HG02885 (cell line): Measurements from ENCODE around the gene PVR.
"Not testable (repeated sequence)": the region's sequence is repeated elsewhere in the genome, so short reads cannot be mapped to it uniquely, and the experiment has no call there.

Source experiments
- ATAC-seq: cut with Tn5 transposase; IDR thresholded peaks from one replicate; pipeline ENCODE4 v1.9.1; 2021; ENCODE audit warnings: mild to moderate bottlenecking; ENCODE audit not compliant: unreplicated experiment, poor library complexity

PVR gene

GRCh38 chr19:44666852-44667556 lies 23.3 kb downstream of the PVR start:
- no peak for ATAC-seq

DNA sequence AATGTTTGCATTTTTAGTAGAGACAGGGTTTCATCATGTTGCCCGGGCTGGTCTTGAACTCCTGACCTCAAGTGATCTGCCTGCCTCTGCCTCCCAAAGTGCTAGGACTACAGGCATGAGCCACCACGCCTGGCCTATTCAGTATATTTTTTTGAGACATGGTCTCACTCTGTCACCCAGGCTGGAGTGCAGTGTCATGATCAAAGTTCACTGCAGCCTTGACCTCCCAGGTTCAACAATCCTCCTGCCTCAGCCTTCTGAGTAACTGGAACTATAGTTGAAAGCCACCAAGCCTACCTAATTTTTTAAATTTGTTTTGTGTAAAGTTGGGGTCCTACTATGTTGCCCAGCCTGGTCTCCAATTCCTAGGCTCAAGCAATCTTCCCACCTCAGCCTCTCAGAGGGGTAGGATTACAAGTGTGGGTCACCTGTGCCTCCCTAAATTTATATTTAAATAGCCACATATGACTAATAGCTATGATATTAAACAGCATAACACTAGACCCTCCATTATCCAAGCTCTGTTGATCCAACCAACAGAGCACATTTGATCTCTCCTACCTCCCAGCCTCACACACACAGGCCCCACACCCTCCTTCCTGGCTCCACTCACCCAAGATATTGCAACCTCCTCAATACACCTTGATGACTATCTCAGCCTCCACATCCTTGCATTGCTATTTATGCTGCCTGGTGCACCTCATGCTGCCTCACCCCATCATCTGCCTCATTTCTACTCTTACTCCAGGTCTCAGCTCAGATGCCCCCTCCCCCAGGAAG lies 25.5 kb downstream of the PVR start:
- no peak for ATAC-seq

DNA sequence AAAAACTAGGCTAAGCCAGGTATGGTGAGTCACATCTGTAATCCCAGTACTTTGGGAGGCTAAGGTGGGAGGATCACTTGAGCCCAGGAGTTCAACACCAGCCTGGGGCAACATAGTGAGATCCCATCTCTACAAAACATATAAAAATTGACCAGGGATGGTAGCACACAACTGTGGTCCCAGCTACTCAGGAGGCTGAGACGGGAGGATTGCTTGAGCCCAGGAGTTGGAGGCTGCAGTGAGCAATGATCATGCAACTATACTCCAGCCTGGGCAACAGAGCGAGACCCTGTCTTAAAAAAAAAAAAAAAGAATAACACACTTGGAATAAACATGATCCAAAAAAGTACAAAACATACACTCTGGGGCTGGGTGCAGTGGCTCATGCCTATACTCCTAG lies 26.3 kb downstream of the PVR start:
- not testable (repeated sequence) for ATAC-seq

GRCh38 chr19:44671400-44671799 lies 27.7 kb downstream of the PVR start, which contains the start of gene CEACAM19:
Gene CEACAM19 (plus strand): TSS chr19:44671482. CDS start chr19:44671932, 450 bp downstream.
- ATAC-seq: no peak

DNA sequence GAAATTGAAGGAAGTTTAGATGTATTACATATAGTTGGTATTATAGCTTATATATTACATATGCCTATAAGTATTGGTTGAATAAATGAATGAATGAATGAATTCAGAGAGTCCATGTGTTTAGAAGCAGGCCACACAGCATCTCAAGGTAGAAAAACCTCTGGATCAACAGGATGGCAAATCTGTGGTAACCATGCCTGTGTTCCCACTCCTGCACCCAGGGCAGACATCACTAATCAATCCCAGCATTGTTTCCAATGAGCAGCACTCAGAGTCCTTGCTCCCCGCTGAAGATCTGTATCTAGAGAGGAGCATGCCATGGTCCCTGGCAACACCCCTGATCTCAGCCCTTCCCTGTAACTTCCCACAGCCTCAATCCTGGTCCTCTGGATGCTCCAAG lies 28.5 kb downstream of the PVR start:
- ATAC-seq: no peak

DNA sequence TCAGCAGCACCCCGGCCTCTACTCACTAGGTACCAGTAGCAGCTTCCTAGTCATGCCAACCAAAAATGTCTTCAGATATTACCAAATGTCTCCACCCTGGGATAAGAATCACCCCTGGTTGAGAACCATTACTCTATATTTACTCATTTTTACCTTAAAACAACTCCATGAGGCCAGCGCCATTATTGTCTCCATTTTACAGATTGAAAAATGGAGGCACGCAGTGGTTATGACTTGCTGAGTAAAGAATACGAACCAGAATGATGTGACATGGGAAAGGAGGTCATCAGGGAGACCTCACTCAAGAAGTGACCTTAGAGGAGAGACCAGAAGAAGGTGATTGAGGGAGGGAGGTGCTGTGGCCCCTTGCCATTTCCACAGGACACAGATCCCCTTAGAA lies 29.8 kb downstream of the PVR start:
- ATAC-seq: no peak

DNA sequence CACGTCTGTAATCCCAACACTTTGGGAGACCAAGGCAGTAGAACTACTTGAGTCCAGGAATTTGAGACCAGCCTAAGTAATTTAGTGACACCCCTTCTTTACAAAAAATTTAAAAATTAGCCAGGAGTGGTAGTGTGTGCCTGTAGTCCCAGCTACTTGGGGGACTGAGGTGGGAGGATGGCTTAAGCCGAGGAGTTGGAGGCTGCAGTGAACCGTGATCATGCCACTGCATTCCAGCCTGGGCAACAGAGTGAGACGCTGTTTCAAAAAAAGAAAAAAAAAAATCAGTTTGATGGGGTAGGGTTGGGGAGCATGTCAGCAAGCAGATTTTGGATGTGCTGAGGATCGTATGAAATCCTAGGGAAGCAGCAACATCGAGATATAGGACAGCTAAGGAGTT lies 31.8 kb downstream of the PVR start:
- ATAC-seq: no peak

- ATAC-seq: no peak
These were observed 33.5 kb downstream of the PVR start for GRCh38 chr19:44677019-44677811.

GRCh38 chr19:44680536-44680935 lies 36.8 kb downstream of the PVR start:
- no peak for ATAC-seq

- no peak for ATAC-seq
These were observed 38.5 kb downstream of the PVR start for GRCh38 chr19:44681992-44682790.

- ATAC-seq: no peak
These were observed 39.1 kb downstream of the PVR start for GRCh38 chr19:44682807-44683206.

GRCh38 chr19:44683434-44684210 lies 39.9 kb downstream of the PVR start:
- ATAC-seq: no peak

- not testable (repeated sequence) for ATAC-seq
These were observed 40.7 kb downstream of the PVR start for GRCh38 chr19:44684396-44684795.

DNA sequence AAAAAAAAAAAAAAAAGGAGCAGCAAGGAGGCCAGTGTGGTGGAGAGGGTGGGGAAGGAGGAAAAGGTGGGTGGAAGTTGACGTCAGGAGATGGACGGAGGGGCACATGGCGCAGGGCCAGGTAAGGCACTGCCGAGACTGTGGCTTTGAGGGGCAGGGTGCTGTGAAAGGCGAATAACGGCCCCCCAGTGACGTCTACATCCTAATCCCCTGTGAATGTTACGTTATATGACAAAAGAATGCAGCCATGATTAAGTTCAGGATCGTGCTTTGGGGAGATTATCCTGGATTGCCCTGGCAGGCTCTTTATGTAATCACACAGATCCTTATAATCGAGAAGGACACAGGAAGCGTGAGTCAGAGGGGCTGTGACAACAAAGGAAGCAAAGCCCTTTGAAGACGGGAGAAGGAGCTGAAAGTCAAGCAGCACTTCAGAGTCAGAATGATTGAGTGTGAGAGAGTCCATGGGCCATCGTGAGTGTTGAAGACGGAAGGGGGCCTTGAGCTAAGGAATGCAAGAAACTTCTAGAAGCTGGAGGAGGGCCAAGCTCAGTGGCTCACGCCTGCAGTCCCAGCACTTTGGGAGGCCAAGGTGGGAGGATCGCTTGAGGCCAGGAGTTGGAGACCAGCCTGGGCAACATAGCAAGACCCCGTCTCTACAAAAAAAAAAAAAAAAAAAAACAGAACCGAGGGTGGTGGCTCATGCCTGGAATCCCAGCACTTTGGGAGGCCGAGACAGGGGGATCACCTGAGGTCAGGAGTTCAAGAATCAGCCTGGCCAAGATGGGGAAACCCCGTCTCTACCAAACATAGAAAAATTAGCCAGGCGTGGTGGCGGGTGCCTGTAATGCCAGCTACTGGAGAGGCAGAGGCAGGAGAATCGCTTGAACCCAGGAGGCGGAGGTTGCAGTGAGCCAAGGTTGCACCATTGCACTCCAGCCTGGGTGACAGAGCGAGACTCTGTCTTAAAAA lies 41.5 kb downstream of the PVR start:
- no peak for ATAC-seq

DNA sequence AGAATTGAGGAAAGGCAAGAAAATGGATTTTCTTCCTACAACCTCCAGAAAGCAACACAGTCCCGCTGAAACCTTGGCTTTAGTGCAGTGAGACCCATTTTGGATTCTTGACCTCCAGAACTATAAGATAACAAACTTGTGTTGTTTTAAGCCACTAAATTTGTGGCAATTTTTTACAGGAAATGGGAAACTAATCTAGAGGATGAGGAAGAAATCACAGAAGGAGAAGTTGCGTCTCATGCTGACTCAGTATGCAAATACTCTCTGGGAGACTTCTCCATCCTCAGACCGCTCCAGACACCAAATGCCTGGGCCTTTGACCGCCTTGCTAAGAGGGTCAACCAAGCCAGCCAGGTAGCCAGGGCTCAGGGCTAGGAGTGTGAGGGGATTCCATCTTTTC lies 42.2 kb downstream of the PVR start:
- no peak for ATAC-seq

DNA sequence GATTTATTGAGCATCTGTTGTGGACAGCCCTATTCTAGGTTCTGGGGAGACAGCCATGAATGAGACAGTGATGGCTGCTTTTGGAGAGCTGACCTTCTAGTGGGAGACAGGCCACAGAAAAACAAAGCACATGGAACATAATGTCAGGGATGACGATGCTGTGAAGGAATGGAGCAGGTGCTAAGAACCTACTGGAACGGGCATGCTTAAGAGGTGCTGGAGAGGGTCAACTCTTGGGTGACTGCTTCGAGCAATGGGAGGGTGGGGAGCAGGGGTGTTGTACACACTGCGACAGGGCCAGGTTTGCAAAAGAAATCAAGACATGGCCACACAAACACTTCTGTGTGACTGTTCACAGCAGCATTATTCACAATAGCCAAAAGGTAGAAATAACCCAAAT lies 43.2 kb downstream of the PVR start:
- no peak for ATAC-seq

DNA sequence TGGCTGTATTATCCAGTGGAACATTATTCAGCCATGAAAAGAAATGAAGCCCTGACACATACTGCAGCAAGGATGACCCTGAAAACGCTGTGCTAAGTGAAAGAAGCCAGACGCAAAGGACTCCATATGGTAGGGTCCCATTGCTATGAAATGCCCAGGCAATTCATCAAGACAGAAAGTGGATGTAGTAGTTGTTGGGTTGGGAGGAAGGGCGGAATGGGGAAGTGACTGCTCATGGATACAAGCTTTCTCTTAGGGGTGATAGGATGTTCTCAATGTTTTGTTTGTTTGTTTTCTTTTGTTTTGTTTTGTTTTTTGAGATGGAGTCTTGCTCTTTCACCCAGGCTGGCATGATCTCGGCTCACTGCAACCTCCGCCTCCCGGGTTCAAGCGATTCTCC lies 44.2 kb downstream of the PVR start:
- ATAC-seq: no peak
